DMS53 (cell line): ENCODE data around the gene ZFYVE28.

Source experiments
- DNase-seq: peaks from one replicate; lab custom pipeline; 2025; lab: John Stamatoyannopoulos, UW

ZFYVE28 gene

GRCh38 chr4:2270341-2271165 lies 147.9 kb downstream of the ZFYVE28 start:
- no peak for DNase-seq

GRCh38 chr4:2269618-2270163 lies 148.8 kb downstream of the ZFYVE28 start:
- DNase-seq = no peak

- DNase-seq = no peak
These were observed 149.3 kb downstream of the ZFYVE28 start for GRCh38 chr4:2269206-2269531.

GRCh38 chr4:2268357-2269205 lies 149.9 kb downstream of the ZFYVE28 start:
- DNase-seq = no peak

- DNase-seq = no peak
These were observed 150.6 kb downstream of the ZFYVE28 start for GRCh38 chr4:2267841-2268240.

GRCh38 chr4:2267320-2267811 lies 151.1 kb downstream of the ZFYVE28 start:
- DNase-seq = no peak

GRCh38 chr4:2266821-2267220 lies 151.6 kb downstream of the ZFYVE28 start:
- no peak for DNase-seq

GRCh38 chr4:2266181-2266580 lies 152.3 kb downstream of the ZFYVE28 start:
- no peak for DNase-seq

GRCh38 chr4:2265113-2266110 lies 153.0 kb downstream of the ZFYVE28 start:
- no peak for DNase-seq

GRCh38 chr4:2264481-2265041 lies 153.9 kb downstream of the ZFYVE28 start:
- DNase-seq = peak; percentile 87

- peak; percentile 96 for DNase-seq
These were observed 154.5 kb downstream of the ZFYVE28 start for GRCh38 chr4:2263926-2264321.

GRCh38 chr4:2262944-2263250 lies 155.5 kb downstream of the ZFYVE28 start:
- DNase-seq = no peak

- DNase-seq = peak; percentile 100
These were observed 156.1 kb downstream of the ZFYVE28 start for GRCh38 chr4:2262145-2262943.

- DNase-seq = no peak
These were observed 156.6 kb downstream of the ZFYVE28 start, which contains the start of gene MXD4 for GRCh38 chr4:2261853-2262144. Gene MXD4, minus strand, starts transcription at chr4:2262109. Its CDS starts 129 bp downstream, at chr4:2261980.

- peak; percentile 90 for DNase-seq
These were observed 157.2 kb downstream of the ZFYVE28 start for GRCh38 chr4:2261110-2261852.

- DNase-seq = no peak
These were observed 157.9 kb downstream of the ZFYVE28 start for GRCh38 chr4:2260344-2261109.

GRCh38 chr4:2259541-2260343 lies 158.7 kb downstream of the ZFYVE28 start:
- DNase-seq = no peak

GRCh38 chr4:2259036-2259540 lies 159.4 kb downstream of the ZFYVE28 start:
- no peak for DNase-seq
